CD14-positive monocyte (primary cell): ENCODE data around the gene GSTA3. TPM values are rescaled to one million over a fixed set of nuclear protein-coding genes. Genes with fewer than 3 reads are reported as not detected.
"Not testable (repeated sequence)": the region's sequence is repeated elsewhere in the genome, so short reads cannot be mapped to it uniquely, and the experiment has no call there.

Experiments used
- DNase-seq, 3 donors: peaks; one replicate each; pipeline ENCODE4 v3.0.0-alpha.2; 2011 to 2022
- H2AFZ ChIP-seq: 2 replicates; pipeline ENCODE4 v1.6.0; 2012; ENCODE audit warnings: mild to moderate bottlenecking, low read depth, low read length, inconsistent platforms; ENCODE audit not compliant: insufficient read depth, poor library complexity, severe bottlenecking
- H3K27ac ChIP-seq, 2 donors: 1 replicate in 1 of 2; 2 replicates in 1 of 2; pipeline ENCODE4 v1.5.1; 2012 to 2013; ENCODE audit warnings: low read length in 2 of 2, control low read depth in 1 of 2, inconsistent platforms in 1 of 2, low read depth in 1 of 2, mild to moderate bottlenecking in 1 of 2
- H3K27me3 ChIP-seq, 2 donors: one replicate each; pipeline versions ENCODE4 v1.6.0 to v1.6.1; 2011 to 2013; ENCODE audit warnings: low read length in 2 of 2; ENCODE audit not compliant: control insufficient read depth in 2 of 2, insufficient read depth in 2 of 2
- H3K36me3 ChIP-seq, 2 donors: replicated peaks in 1 of 2; 1 replicate in 1 of 2; 2 replicates in 1 of 2; pipeline versions ENCODE4 v1.5.1 to v1.6.1; 2012 to 2013; ENCODE audit warnings: low read length in 2 of 2, control low read depth in 1 of 2, inconsistent platforms in 1 of 2, mild to moderate bottlenecking in 1 of 2; ENCODE audit not compliant: insufficient read depth in 2 of 2, control insufficient read depth in 1 of 2
- H3K4me1 ChIP-seq, 2 donors: 1 replicate in 1 of 2; 2 replicates in 1 of 2; pipeline versions ENCODE4 v1.5.1 to v1.6.1; 2012 to 2013; ENCODE audit warnings: low read length in 2 of 2, control low read depth in 1 of 2, inconsistent platforms in 1 of 2, mild to moderate bottlenecking in 1 of 2, moderate library complexity in 1 of 2; ENCODE audit not compliant: insufficient read depth in 2 of 2, control insufficient read depth in 1 of 2
- H3K4me2 ChIP-seq: replicated peaks from 2 replicates; pipeline ENCODE3; 2012; ENCODE audit warnings: low read length, moderate library complexity, mild to moderate bottlenecking; ENCODE audit not compliant: poor library complexity, severe bottlenecking; ENCODE audit errors: extremely low read depth
- H3K4me3 ChIP-seq, 3 experiments: fragments of 200-600 bp in 1 of 3; sonication (generic) in 1 of 3; replicated peaks in 1 of 3; 1 replicate in 2 of 3; 2 replicates in 1 of 3; pipeline ENCODE4 v1.5.1; 2011 to 2013; ENCODE audit warnings: low read length in 3 of 3, mild to moderate bottlenecking in 3 of 3, control low read depth in 2 of 3, low read depth in 2 of 3, inconsistent platforms in 1 of 3, moderate library complexity in 1 of 3
- H3K79me2 ChIP-seq: 2 replicates; pipeline ENCODE4 v1.6.0; 2012; ENCODE audit warnings: mild to moderate bottlenecking, control low read depth, inconsistent platforms, low read length, moderate library complexity; ENCODE audit not compliant: insufficient read depth
- H3K9ac ChIP-seq: 2 replicates; pipeline ENCODE4 v1.6.0; 2017; ENCODE audit warnings: low read length, mild to moderate bottlenecking; ENCODE audit not compliant: insufficient read depth, poor library complexity, severe bottlenecking
- H3K9me3 ChIP-seq, 2 donors: replicated peaks in 1 of 2; 1 replicate in 1 of 2; 2 replicates in 1 of 2; pipeline versions ENCODE4 v1.5.1 to v1.6.1; 2012 to 2013; ENCODE audit warnings: low read length in 2 of 2, control low read depth in 1 of 2; ENCODE audit not compliant: control insufficient read depth in 1 of 2, insufficient read depth in 1 of 2
- H4K20me1 ChIP-seq: 2 replicates; pipeline ENCODE4 v1.6.0; 2012; ENCODE audit warnings: mild to moderate bottlenecking, low read length, control low read depth, moderate library complexity; ENCODE audit not compliant: insufficient read depth
- H3K27ac Mint-ChIP-seq, 7 donors: one replicate each; pipeline ENCODE4 v1.8.0; 2020; ENCODE audit warnings: mild to moderate bottlenecking in 7 of 7, mixed read lengths in 7 of 7, moderate library complexity in 6 of 7, inconsistent platforms in 2 of 7
- H3K27me3 Mint-ChIP-seq, 3 donors: one replicate each; pipeline ENCODE4 v1.8.0; 2021 to 2022; ENCODE audit warnings: low read depth in 3 of 3, mild to moderate bottlenecking in 3 of 3, mixed read lengths in 3 of 3, moderate library complexity in 3 of 3, inconsistent platforms in 1 of 3
- H3K36me3 Mint-ChIP-seq, 2 donors: one replicate each; pipeline ENCODE4 v1.8.0; 2020; ENCODE audit warnings: mixed read lengths in 2 of 2, inconsistent platforms in 1 of 2, mild to moderate bottlenecking in 1 of 2
- H3K4me1 Mint-ChIP-seq: one replicate; pipeline ENCODE4 v1.8.0; 2020; ENCODE audit warnings: mild to moderate bottlenecking, mixed read lengths
- H3K4me3 Mint-ChIP-seq, 2 donors: one replicate each; pipeline ENCODE4 v1.8.0; 2020; ENCODE audit warnings: mild to moderate bottlenecking in 2 of 2, mixed read lengths in 2 of 2, moderate library complexity in 1 of 2
- H3K9me3 Mint-ChIP-seq, 7 donors: one replicate each; pipeline ENCODE4 v1.8.0; 2020 to 2022; ENCODE audit warnings: mixed read lengths in 7 of 7, mild to moderate bottlenecking in 6 of 7, moderate library complexity in 6 of 7, inconsistent platforms in 2 of 7
- WGBS: methylation state at CpG from one replicate; pipeline ENCODE4 v1.1.5; 2013; ENCODE audit warnings: missing lambda C conversion rate; ENCODE audit not compliant: insufficient coverage; 5-methylcytosine and 5-hydroxymethylcytosine counted together
- intact Hi-C, 2 donors: fragments of 100-400 bp; cut with micrococcal nuclease; formaldehyde crosslinking; loops; one replicate each; pipeline versions ENCODE4 v1.15.0 to v1.15.1; 2023
- polyA plus RNA-seq, 3 donors: library from polyadenylated mRNA; depleted of rRNA in 1 of 3; unstranded in 2 of 3; stranded (reverse) in 1 of 3; fragments of 300-500 nt in 2 of 3; fragments of >200 nt in 1 of 3; fragmentation: Illumina TruSeq in 2 of 3; gene quantifications; 1 replicate in 2 of 3; 2 replicates in 1 of 3; pipeline ENCODE4 v1.2.3, GENCODE V29; 2012 to 2021
- TF ChIP-seq, protein P1 (sequence below): fragments of 200-600 bp; IDR thresholded peaks from one replicate; pipeline ENCODE4 v1.8.0; 2022; ENCODE audit warnings: antibody characterized with exemption, mild to moderate bottlenecking

The GSTA3 gene
- polyA plus RNA-seq, 3 donors: not detected

DNA sequence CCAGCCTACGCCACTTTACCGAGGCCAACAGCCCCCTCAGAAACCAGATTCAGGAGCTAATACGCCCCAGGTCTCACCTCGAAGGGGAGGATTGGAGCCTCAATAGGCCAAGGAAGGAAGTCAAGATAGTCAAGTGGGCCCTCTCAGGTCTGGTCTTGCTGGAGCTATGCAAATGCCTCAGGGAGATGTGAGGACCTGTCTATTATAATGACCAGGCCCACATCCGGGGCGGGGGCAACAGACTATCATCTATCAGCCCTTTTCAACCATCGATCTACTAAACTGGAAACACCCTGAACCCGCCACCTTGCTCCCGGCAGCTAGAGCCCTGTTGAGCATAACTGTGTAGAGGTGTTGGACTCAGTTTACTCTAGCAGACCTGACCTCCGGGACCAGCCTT, 12.7 kb upstream of the GSTA3 start:
- no peaks in the 10 kb centered on the region for H3K4me1 ChIP-seq
- Mint-ChIP-seq H3K27ac (no peak overlapping the region), H3K4me3 (no peak overlapping the region), H3K36me3 (no peaks in the 10 kb centered on the region), H3K27me3 (peaks cover 0 to 2% (median 0%) of the 10 kb centered on the region in 3 donors), H3K9me3 (peaks cover 0 to 10% (median 4%) of the 10 kb centered on the region in 7 donors), H3K4me1 (no peaks in the 10 kb centered on the region)
- H2AFZ ChIP-seq: no peak overlapping the region
- H4K20me1 ChIP-seq: no peaks in the 10 kb centered on the region
- H3K27me3 ChIP-seq: no peaks in the 10 kb centered on the region
- 100% methylated on average over 5 of the region's 10 CpGs for WGBS
- H3K4me3 ChIP-seq: no peak overlapping the region
- intact Hi-C loops: no loop called here
- no peak overlapping the region for H3K27ac ChIP-seq
- no peaks in the 10 kb centered on the region for H3K36me3 ChIP-seq
- no peak for DNase-seq
- no peak overlapping the region for H3K9ac ChIP-seq
- H3K4me2 ChIP-seq: no peak overlapping the region
- TF ChIP-seq, protein P1, sequence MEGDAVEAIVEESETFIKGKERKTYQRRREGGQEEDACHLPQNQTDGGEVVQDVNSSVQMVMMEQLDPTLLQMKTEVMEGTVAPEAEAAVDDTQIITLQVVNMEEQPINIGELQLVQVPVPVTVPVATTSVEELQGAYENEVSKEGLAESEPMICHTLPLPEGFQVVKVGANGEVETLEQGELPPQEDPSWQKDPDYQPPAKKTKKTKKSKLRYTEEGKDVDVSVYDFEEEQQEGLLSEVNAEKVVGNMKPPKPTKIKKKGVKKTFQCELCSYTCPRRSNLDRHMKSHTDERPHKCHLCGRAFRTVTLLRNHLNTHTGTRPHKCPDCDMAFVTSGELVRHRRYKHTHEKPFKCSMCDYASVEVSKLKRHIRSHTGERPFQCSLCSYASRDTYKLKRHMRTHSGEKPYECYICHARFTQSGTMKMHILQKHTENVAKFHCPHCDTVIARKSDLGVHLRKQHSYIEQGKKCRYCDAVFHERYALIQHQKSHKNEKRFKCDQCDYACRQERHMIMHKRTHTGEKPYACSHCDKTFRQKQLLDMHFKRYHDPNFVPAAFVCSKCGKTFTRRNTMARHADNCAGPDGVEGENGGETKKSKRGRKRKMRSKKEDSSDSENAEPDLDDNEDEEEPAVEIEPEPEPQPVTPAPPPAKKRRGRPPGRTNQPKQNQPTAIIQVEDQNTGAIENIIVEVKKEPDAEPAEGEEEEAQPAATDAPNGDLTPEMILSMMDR: no peak
- H3K9me3 ChIP-seq: no peaks in the 10 kb centered on the region
- no peaks in the 10 kb centered on the region for H3K79me2 ChIP-seq

DNA sequence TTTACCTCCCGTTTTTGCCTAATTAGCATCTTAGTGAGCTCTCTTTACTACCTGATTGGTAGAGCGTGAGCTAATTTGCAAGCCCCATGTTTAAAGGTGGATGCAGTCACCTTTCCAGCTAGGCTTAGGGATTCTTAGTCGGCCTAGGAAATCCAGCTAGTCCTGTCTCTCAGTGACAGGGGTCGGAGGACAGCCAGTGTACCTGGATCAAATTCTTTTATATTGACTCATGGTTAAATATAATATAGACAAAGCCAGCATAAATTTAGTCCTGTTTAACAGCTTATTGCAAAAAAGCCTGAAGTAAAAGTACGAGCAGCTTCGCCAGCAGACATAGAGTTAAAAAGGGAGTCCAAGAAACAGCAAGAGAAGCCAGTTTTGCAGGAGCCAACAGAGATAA, 12.2 kb upstream of the GSTA3 start:
- H3K4me1 ChIP-seq: no peaks in the 10 kb centered on the region
- no peaks in the 10 kb centered on the region for H3K79me2 ChIP-seq
- H3K36me3 Mint-ChIP-seq: no peaks in the 10 kb centered on the region
- peaks cover 0 to 11% (median 3%) of the 10 kb centered on the region in 7 donors for H3K9me3 Mint-ChIP-seq
- no peaks in the 10 kb centered on the region for H4K20me1 ChIP-seq
- H3K4me3 ChIP-seq: no peak overlapping the region
- H3K4me1 Mint-ChIP-seq: no peaks in the 10 kb centered on the region
- no peak overlapping the region for H2AFZ ChIP-seq
- no peak overlapping the region for H3K4me2 ChIP-seq
- H3K4me3 Mint-ChIP-seq: no peak overlapping the region
- TF ChIP-seq, protein P1: no peak
- H3K9me3 ChIP-seq: no peaks in the 10 kb centered on the region
- 92% methylated on average over 2 of the region's 6 CpGs for WGBS
- no peaks in the 10 kb centered on the region for H3K27me3 ChIP-seq
- H3K27ac ChIP-seq: no peak overlapping the region
- no peaks in the 10 kb centered on the region for H3K27me3 Mint-ChIP-seq
- H3K9ac ChIP-seq: no peak overlapping the region
- H3K36me3 ChIP-seq: no peaks in the 10 kb centered on the region
- intact Hi-C loops: no loop called here
- DNase-seq: no peak
- no peak overlapping the region for H3K27ac Mint-ChIP-seq

DNA sequence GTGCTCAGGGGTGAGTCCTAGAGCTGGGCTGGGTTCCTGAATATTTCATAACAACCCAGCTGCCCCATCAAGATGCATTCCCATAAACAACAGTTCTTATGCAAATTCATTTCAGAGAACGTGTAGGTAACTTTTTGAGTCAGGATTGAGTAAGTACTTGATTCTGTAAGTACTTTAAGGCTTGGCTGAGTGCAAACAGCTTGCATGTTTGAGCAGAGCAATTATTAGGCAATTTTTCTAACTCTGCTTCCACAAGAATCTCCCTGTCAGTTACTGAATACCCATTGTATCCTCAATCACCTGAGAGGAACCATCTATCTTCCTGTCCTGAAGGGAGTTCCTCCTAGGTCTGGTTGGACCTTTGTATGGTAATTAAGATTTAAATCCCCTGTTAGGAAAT, 10.0 kb upstream of the GSTA3 start:
- H3K36me3 ChIP-seq, H3K27ac ChIP-seq, H3K4me1 ChIP-seq, H3K27ac Mint-ChIP-seq, DNase-seq, intact Hi-C loops, H3K79me2 ChIP-seq, H3K4me2 ChIP-seq, H3K27me3 Mint-ChIP-seq, H3K9me3 ChIP-seq, H2AFZ ChIP-seq, H3K4me3 Mint-ChIP-seq, H3K4me1 Mint-ChIP-seq, H3K36me3 Mint-ChIP-seq, H3K4me3 ChIP-seq, H3K27me3 ChIP-seq, H4K20me1 ChIP-seq, H3K9ac ChIP-seq: not testable (repeated sequence)
- no CpG with 5 or more reads among the region's 1 CpG for WGBS
- peaks cover 0 to 11% (median 7%) of the 10 kb centered on the region in 7 donors for H3K9me3 Mint-ChIP-seq
